Fibroblast of the aortic adventitia (primary cell): ENCODE data around the gene SP140. TPM values are rescaled to one million over a fixed set of nuclear protein-coding genes. Genes with fewer than 3 reads are reported as not detected.
"Not testable (repeated sequence)": the region's sequence is repeated elsewhere in the genome, so short reads cannot be mapped to it uniquely, and the experiment has no call there.

ENCODE experiments used
- DNase-seq: peaks from one replicate; pipeline ENCODE4 v3.0.0-alpha.2; 2010; ENCODE audit warnings: low read depth
- H3K4me3 ChIP-seq: 2 replicates; pipeline ENCODE4 v1.5.1; 2011; ENCODE audit warnings: low read depth, mild to moderate bottlenecking, control low read depth, low read length, moderate library complexity
- CTCF ChIP-seq: IDR thresholded peaks from 2 replicates; pipeline ENCODE4 v1.5.1; 2011; ENCODE audit warnings: mild to moderate bottlenecking, low read length, control low read depth, inconsistent platforms; ENCODE audit not compliant: insufficient read depth
- total RNA-seq: library from RNA; depleted of rRNA; stranded (reverse); fragments of >200 nt; gene quantifications from 2 replicates; pipeline ENCODE4 v1.2.3, GENCODE V29; 2012; ENCODE audit warnings: low replicate concordance

Gene SP140
- total RNA-seq, 1 donor = 0.09 TPM

GRCh38 chr2:230216489-230216888, 9.0 kb upstream of the SP140 start:
- no peak for TF ChIP-seq CTCF

GRCh38 chr2:230217424-230217823, 8.1 kb upstream of the SP140 start:
- TF ChIP-seq CTCF = no peak
- H3K4me3 ChIP-seq = no peak overlapping the region
- no peak for DNase-seq

More at GRCh38 chr2:230216489-230216888, 9.0 kb upstream of the SP140 start:
- DNase-seq = no peak
- no peak overlapping the region for H3K4me3 ChIP-seq

GRCh38 chr2:230218421-230218820, 7.1 kb upstream of the SP140 start:
- no peak for DNase-seq
- peak overlapping the region; percentile 4 for H3K4me3 ChIP-seq
- TF ChIP-seq CTCF = no peak

GRCh38 chr2:230219419-230220331, 5.9 kb upstream of the SP140 start, which contains the start of gene SP110:
Gene SP110, minus strand, starts transcription at chr2:230219984. Its CDS starts 3,057 bp downstream, at chr2:230216927.
- no peak for TF ChIP-seq CTCF
- peak; percentile 85 for DNase-seq
- H3K4me3 ChIP-seq = peak within 1 kb of the TSS; percentile 87

- peak overlapping the region; percentile 87 for H3K4me3 ChIP-seq
- no peak for TF ChIP-seq CTCF
Observed at GRCh38 chr2:230220347-230220969, 5.1 kb upstream of the SP140 start.

GRCh38 chr2:230221493-230221892, 4.0 kb upstream of the SP140 start:
- no peak overlapping the region for H3K4me3 ChIP-seq
- no peak for DNase-seq
- TF ChIP-seq CTCF = no peak

More at GRCh38 chr2:230220347-230220969, 5.1 kb upstream of the SP140 start:
- no peak for DNase-seq

- not testable (repeated sequence) for H3K4me3 ChIP-seq, DNase-seq
Observed at GRCh38 chr2:230222829-230223228, 2.7 kb upstream of the SP140 start.
